ENCODE measurements around the gene BEAN1. TPM values are rescaled to one million over a fixed set of nuclear protein-coding genes. Genes with fewer than 3 reads are reported as not detected.
A peak's percentile ranks its signal among the peaks of the same experiment; 100 is the strongest.

BEAN1 gene
- total RNA-seq, 4 donors from 2014 or later = 0.72 to 4.8 (median 2.5) TPM

- Histone ChIP-seq H3K36me3 (no peaks in the 10 kb centered on the region), H3K27me3 (peaks cover 20% of the 10 kb centered on the region), H3K27ac (no peak overlapping the region), H3K4me3 (no peak overlapping the region), H3K9me3 (no peaks in the 10 kb centered on the region), H3K4me1 (peaks cover 11% of the 10 kb centered on the region)
- no peak for TF ChIP-seq CTCF (IDR thresholded peaks at IDR 0.05)
- no peak for TF ChIP-seq POLR2AphosphoS5 (IDR thresholded peaks at IDR 0.05)
- no peak for TF ChIP-seq EP300 (IDR thresholded peaks at IDR 0.05)
- TF ChIP-seq POLR2A (IDR thresholded peaks at IDR 0.05) = no peak
- 75% methylated on average over 2 of the region's 2 CpGs for WGBS
- DNase-seq (ENCODE audit: low spot score in 2 of 2) = peak in 1 of 2 donors; percentile 49
These were observed 4.7 kb upstream of the BEAN1 start for GRCh38 chr16:66422366-66422765.

GRCh38 chr16:66423177-66423576, 3.9 kb upstream of the BEAN1 start:
- 93% methylated on average over 1 of the region's 1 CpG for WGBS
- Histone ChIP-seq H3K27ac (no peak overlapping the region), H3K9me3 (no peaks in the 10 kb centered on the region), H3K4me1 (peaks cover 19% of the 10 kb centered on the region), H3K36me3 (no peaks in the 10 kb centered on the region), H3K4me3 (no peak overlapping the region), H3K27me3 (peaks cover 28% of the 10 kb centered on the region)
- no peak for TF ChIP-seq EP300 (IDR thresholded peaks at IDR 0.05)
- no peak for TF ChIP-seq POLR2AphosphoS5 (IDR thresholded peaks at IDR 0.05)
- no peak for DNase-seq (ENCODE audit: low spot score in 2 of 2)

GRCh38 chr16:66425651-66426050, 1.4 kb upstream of the BEAN1 start:
- Histone ChIP-seq H3K27ac (no peak overlapping the region), H3K4me3 (no peak overlapping the region), H3K9me3 (no peaks in the 10 kb centered on the region), H3K27me3 (peaks cover 34% of the 10 kb centered on the region), H3K36me3 (no peaks in the 10 kb centered on the region), H3K4me1 (peaks cover 22% of the 10 kb centered on the region)
- 44% methylated on average over 8 of the region's 8 CpGs for WGBS
- DNase-seq (ENCODE audit: low spot score in 2 of 2) = peak in 1 of 2 donors; percentile 61
- TF ChIP-seq EP300 (IDR thresholded peaks at IDR 0.05) (no peak), CTCF (IDR thresholded peaks at IDR 0.05) (no peak), POLR2AphosphoS5 (IDR thresholded peaks at IDR 0.05) (no peak), POLR2A (IDR thresholded peaks at IDR 0.05) (no peak)

GRCh38 chr16:66426112-66427035, 721 bp upstream of the BEAN1 start:
- peak in 1 of 2 donors; percentile 77 for DNase-seq (ENCODE audit: low spot score in 2 of 2)
- TF ChIP-seq EP300 (IDR thresholded peaks at IDR 0.05) = no peak
- TF ChIP-seq POLR2AphosphoS5 (IDR thresholded peaks at IDR 0.05) = no peak
- no peak for TF ChIP-seq CTCF (IDR thresholded peaks at IDR 0.05)
- Histone ChIP-seq H3K9me3 (no peaks in the 10 kb centered on the region), H3K4me3 (peak overlapping the region; percentile 61), H3K27me3 (peaks cover 34% of the 10 kb centered on the region), H3K36me3 (no peaks in the 10 kb centered on the region), H3K27ac (no peak overlapping the region), H3K4me1 (peaks cover 22% of the 10 kb centered on the region)
- WGBS = 16% methylated on average over 44 of the region's 56 CpGs

- TF ChIP-seq CTCF (IDR thresholded peaks at IDR 0.05) (no peak), POLR2A (IDR thresholded peaks at IDR 0.05) (no peak), EP300 (IDR thresholded peaks at IDR 0.05) (no peak), POLR2AphosphoS5 (IDR thresholded peaks at IDR 0.05) (no peak)
- Histone ChIP-seq H3K27ac (no peak overlapping the region), H3K4me3 (peak overlapping the region; percentile 61), H3K4me1 (peaks cover 22% of the 10 kb centered on the region), H3K36me3 (no peaks in the 10 kb centered on the region), H3K27me3 (peaks cover 34% of the 10 kb centered on the region), H3K9me3 (no peaks in the 10 kb centered on the region)
- DNase-seq (ENCODE audit: low spot score in 2 of 2) = peak in 1 of 2 donors; percentile 72
- 33% methylated on average over 12 of the region's 40 CpGs for WGBS
These were observed 981 bp downstream of the BEAN1 start for GRCh38 chr16:66427871-66428681.

Data from suprapubic skin (tissue), 4 donors.